HAP-1 (cell line): ENCODE results near the gene DNM1L.

ENCODE experiments used
- DNase-seq, 2 experiments: peaks; one replicate each; pipeline ENCODE4 v3.0.0-alpha.2; 2016 to 2020; ENCODE audit warnings: low spot score in 2 of 2
- H3K27me3 ChIP-seq: fragments of 250-450 bp; sonication (Bioruptor Pico); 2 replicates; pipeline ENCODE4 v1.5.1; 2020; ENCODE audit warnings: low read depth, mild to moderate bottlenecking, moderate library complexity
- H3K36me3 ChIP-seq: fragments of 250-450 bp; sonication (Bioruptor Pico); replicated peaks from 2 replicates; pipeline ENCODE4 v1.5.1; 2020; ENCODE audit warnings: mild to moderate bottlenecking
- H3K4me1 ChIP-seq: fragments of 250-450 bp; sonication (Bioruptor Pico); 2 replicates; pipeline ENCODE4 v1.5.1; 2020; ENCODE audit warnings: mild to moderate bottlenecking
- H3K4me3 ChIP-seq: fragments of 250-450 bp; sonication (Bioruptor Pico); 2 replicates; pipeline ENCODE4 v1.5.1; 2020; ENCODE audit warnings: mild to moderate bottlenecking, moderate library complexity
- H3K9me3 ChIP-seq: fragments of 250-450 bp; sonication (Bioruptor Pico); 2 replicates; pipeline ENCODE4 v1.5.1; 2020; ENCODE audit warnings: mild to moderate bottlenecking, moderate library complexity
- in situ Hi-C: fragments of 300-500 bp; cut with MboI; formaldehyde crosslinking; loops from 3 replicates; pipeline ENCODE4 v1.14.3; 2020; ENCODE audit warnings: low sequenced_read_pairs, inconsistent platforms, mixed read lengths

Gene DNM1L

GRCh38 chr12:32679091-32679919 is at the start of gene DNM1L:
Gene DNM1L, plus strand, starts transcription at chr12:32679301. Its CDS starts 63 bp downstream, at chr12:32679364.
- peak; percentile 96 to 98 for DNase-seq
- Histone ChIP-seq H3K4me3 (peak within 1 kb of the TSS; percentile 69), H3K27me3 (no peaks in the 10 kb centered on the region), H3K36me3 (no peaks in the 10 kb centered on the region; the same call in none of the 2 replicates), H3K9me3 (no peaks in the 10 kb centered on the region), H3K4me1 (peaks cover 7% of the 10 kb centered on the region)
- in situ Hi-C loops, result no loop called here

- Histone ChIP-seq H3K27me3 (no peaks in the 10 kb centered on the region), H3K36me3 (no peaks in the 10 kb centered on the region; the same call in 1 of the 2 replicates), H3K4me3 (no peak overlapping the region), H3K9me3 (no peaks in the 10 kb centered on the region), H3K4me1 (no peaks in the 10 kb centered on the region)
- in situ Hi-C loops, result no loop called here
- no peak for DNase-seq
Measured at GRCh38 chr12:32641287-32641901, 37.7 kb upstream of the DNM1L start.

GRCh38 chr12:32644431-32644830 is 34.7 kb upstream of the DNM1L start:
- H3K4me1 ChIP-seq, result no peaks in the 10 kb centered on the region
- no peak for DNase-seq
- H3K4me3 ChIP-seq, result no peak overlapping the region
- in situ Hi-C loops, result no loop called here
- no peaks in the 10 kb centered on the region for H3K27me3 ChIP-seq
- no peaks in the 10 kb centered on the region for H3K9me3 ChIP-seq
- no peaks in the 10 kb centered on the region; the same call in 1 of the 2 replicates for H3K36me3 ChIP-seq

DNA sequence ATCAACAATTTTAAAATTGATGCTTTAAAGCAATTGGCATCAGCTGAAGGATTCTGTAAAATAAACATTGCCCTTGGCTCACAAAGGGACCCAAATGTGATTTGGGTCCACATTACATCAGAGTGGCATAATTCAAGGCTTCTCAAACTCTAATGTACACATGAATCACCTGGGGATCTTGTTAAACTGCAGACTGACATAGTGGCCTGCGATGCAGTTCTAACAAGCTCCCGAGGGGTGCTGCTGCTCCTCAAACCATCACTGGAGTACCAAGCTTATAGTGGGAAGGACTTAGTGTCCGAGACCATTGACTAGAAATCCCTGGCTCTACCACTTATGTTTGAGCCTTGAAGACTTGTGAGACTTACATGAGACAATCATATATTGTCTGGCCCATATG is 31.8 kb upstream of the DNM1L start:
- DNase-seq, result no peak
- Histone ChIP-seq H3K9me3 (no peaks in the 10 kb centered on the region), H3K4me1 (no peaks in the 10 kb centered on the region), H3K4me3 (no peak overlapping the region), H3K27me3 (no peaks in the 10 kb centered on the region), H3K36me3 (no peaks in the 10 kb centered on the region)
- in situ Hi-C loops, result no loop called here

- H3K36me3 ChIP-seq, result no peaks in the 10 kb centered on the region
- H3K4me1 ChIP-seq, result no peaks in the 10 kb centered on the region
- H3K27me3 ChIP-seq, result no peaks in the 10 kb centered on the region
- DNase-seq, result no peak
- no peak overlapping the region for H3K4me3 ChIP-seq
- in situ Hi-C loops, result loop anchor here (10.0 to 25.0 kb wide), 3 partner anchors 196 to 988 kb away; partner anchors contain the start of gene ETFBKMT
- no peaks in the 10 kb centered on the region for H3K9me3 ChIP-seq
Measured at GRCh38 chr12:32650508-32650907, 28.6 kb upstream of the DNM1L start.

DNA sequence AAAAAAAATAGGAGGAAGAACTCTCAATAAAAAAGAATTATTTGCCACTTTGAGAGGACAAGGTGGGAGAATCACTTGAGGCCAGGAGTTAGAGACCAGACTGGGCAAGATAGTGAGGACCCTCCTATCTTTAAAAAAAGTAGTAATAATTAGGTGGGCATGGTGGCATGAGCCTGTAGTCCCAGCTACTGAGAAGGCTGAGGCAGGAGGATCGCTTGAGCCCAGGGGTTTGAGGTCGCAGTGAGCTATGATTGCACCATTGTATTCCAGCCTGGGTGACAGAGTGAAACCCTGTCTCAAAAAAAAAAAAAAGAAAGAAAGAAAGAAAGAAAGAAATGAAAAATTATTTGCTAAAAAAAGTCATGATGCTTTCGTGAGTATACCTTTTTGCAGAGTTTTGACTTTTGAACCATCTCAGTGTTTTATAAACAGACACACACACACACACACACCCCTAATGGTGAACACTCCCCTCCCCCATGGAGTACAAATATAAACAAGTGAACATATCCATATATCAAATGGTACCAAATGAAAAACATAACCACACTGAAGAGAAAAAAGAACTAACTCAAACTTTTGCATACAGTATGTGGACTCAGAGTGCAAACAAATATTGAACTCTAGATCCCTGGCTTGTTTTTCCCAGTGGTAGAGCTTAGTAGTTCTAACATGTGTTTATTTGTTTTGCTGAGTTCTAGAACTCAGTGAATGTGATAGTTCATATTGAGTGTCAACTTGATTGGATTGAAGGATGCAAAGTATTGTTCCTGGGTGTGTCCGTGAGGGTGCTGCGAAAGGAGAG is 27.7 kb upstream of the DNM1L start:
- H3K4me1 ChIP-seq, result no peaks in the 10 kb centered on the region
- in situ Hi-C loops, result loop anchor here (10.0 to 25.0 kb wide), 3 partner anchors 197 to 989 kb away; partner anchors contain the start of gene ETFBKMT
- H3K27me3 ChIP-seq, result no peaks in the 10 kb centered on the region
- H3K9me3 ChIP-seq, result no peaks in the 10 kb centered on the region
- H3K4me3 ChIP-seq, result no peak overlapping the region
- no peaks in the 10 kb centered on the region for H3K36me3 ChIP-seq
- DNase-seq, result no peak

DNA sequence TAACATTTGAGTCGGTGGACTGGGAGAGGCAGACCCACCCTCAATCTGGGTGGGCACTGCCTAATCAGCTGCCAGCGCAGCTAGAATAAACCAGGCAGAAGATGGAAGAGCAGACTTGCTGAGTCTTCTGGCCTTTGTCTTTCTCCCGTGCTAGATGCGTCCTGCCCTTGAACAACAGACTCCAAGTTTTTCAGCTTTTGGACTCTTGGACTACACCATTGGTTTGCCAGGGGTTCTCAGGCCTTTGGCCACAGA is 27.2 kb upstream of the DNM1L start:
- Histone ChIP-seq H3K4me3 (no peak overlapping the region), H3K4me1 (no peaks in the 10 kb centered on the region), H3K36me3 (no peaks in the 10 kb centered on the region), H3K9me3 (no peaks in the 10 kb centered on the region), H3K27me3 (no peaks in the 10 kb centered on the region)
- in situ Hi-C loops, result loop anchor here (10.0 to 25.0 kb wide), 3 partner anchors 197 to 990 kb away; partner anchors contain the start of gene ETFBKMT
- DNase-seq, result no peak

GRCh38 chr12:32659908-32660440 is 19.1 kb upstream of the DNM1L start:
- no peak overlapping the region for H3K4me3 ChIP-seq
- in situ Hi-C loops, result loop anchor here (10.0 to 25.0 kb wide), 3 partner anchors 205 to 998 kb away; partner anchors contain the start of gene ETFBKMT
- no peaks in the 10 kb centered on the region for H3K4me1 ChIP-seq
- H3K27me3 ChIP-seq, result no peaks in the 10 kb centered on the region
- no peaks in the 10 kb centered on the region for H3K36me3 ChIP-seq
- no peak for DNase-seq
- H3K9me3 ChIP-seq, result no peaks in the 10 kb centered on the region

DNA sequence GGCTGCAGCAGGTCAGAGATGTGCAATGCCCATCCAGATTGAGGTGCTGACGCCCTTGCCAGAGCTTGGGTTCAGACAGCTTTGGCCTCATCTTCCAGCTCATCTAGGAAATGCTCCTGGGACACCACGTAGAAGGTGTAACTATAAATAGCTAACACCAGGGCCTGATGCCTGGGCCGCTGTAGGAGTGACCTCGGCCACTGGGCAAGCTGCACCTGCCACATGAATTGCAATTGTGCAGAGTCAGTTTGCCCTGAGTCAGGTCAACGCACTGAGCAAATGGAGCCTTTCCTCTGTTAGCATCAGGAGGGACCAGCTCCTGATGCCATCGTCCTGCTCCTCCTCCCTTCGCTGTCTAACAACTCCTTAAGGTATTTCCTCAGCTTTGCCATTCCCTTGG is 17.4 kb upstream of the DNM1L start:
- in situ Hi-C loops, result loop anchor here (25.0 kb wide), 1 partner anchor 999 kb away; the partner anchor contains the start of gene ETFBKMT
- Histone ChIP-seq H3K36me3 (no peaks in the 10 kb centered on the region), H3K4me3 (no peak overlapping the region), H3K9me3 (no peaks in the 10 kb centered on the region), H3K27me3 (no peaks in the 10 kb centered on the region), H3K4me1 (no peaks in the 10 kb centered on the region)
- DNase-seq, result no peak

- Histone ChIP-seq H3K27me3 (no peaks in the 10 kb centered on the region), H3K4me1 (no peaks in the 10 kb centered on the region), H3K4me3 (no peak overlapping the region), H3K36me3 (no peaks in the 10 kb centered on the region), H3K9me3 (no peaks in the 10 kb centered on the region)
- in situ Hi-C loops, result loop anchor here (25.0 kb wide), 1 partner anchor 1000 kb away; the partner anchor contains the start of gene ETFBKMT
- no peak for DNase-seq
Measured at GRCh38 chr12:32662665-32663064, 16.4 kb upstream of the DNM1L start.

GRCh38 chr12:32666018-32666417 is 13.1 kb upstream of the DNM1L start:
- Histone ChIP-seq H3K4me3 (no peak overlapping the region), H3K36me3 (no peaks in the 10 kb centered on the region), H3K4me1 (no peaks in the 10 kb centered on the region), H3K9me3 (peaks cover 8% of the 10 kb centered on the region; the same call in 1 of the 2 replicates), H3K27me3 (no peaks in the 10 kb centered on the region)
- in situ Hi-C loops, result loop anchor here (25.0 kb wide), 1 partner anchor 1004 kb away; the partner anchor contains the start of gene ETFBKMT
- no peak for DNase-seq

DNA sequence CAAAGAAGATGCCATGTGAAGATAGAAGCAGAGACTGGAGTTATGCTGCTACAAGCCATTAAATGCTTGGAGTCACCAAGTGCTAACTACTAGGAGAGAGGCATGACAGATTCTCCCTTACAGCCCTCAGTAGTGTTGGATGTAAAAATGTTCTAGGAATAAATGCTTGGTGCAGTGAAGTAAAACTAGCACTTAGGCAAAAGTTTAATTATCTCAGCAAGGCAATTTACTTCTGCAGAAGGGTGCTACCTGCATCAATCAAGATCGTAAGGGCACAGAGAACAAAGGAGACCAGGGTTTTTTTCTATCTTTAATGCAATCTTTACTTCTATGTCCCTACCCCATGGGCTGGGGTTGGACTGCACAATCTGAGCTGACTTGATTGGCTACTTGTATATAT is 9.5 kb upstream of the DNM1L start:
- Histone ChIP-seq H3K36me3 (no peaks in the 10 kb centered on the region), H3K9me3 (peaks cover 8% of the 10 kb centered on the region; the same call in 1 of the 2 replicates), H3K4me3 (no peak overlapping the region), H3K4me1 (no peaks in the 10 kb centered on the region), H3K27me3 (no peaks in the 10 kb centered on the region)
- in situ Hi-C loops, result loop anchor here (25.0 kb wide), 1 partner anchor 1007 kb away; the partner anchor contains the start of gene ETFBKMT
- no peak for DNase-seq
